ENCODE results near the gene HAUS2. TPM values are rescaled to one million over a fixed set of nuclear protein-coding genes. Genes with fewer than 3 reads are reported as not detected.

HAUS2 gene
- total and polyA plus RNA-seq, 10 of the 15 experiments (the other 5 are each of a cell fraction or from before 2014, with no cell fraction given), result 28.7 to 59.3 (median 40.6) TPM

DNA sequence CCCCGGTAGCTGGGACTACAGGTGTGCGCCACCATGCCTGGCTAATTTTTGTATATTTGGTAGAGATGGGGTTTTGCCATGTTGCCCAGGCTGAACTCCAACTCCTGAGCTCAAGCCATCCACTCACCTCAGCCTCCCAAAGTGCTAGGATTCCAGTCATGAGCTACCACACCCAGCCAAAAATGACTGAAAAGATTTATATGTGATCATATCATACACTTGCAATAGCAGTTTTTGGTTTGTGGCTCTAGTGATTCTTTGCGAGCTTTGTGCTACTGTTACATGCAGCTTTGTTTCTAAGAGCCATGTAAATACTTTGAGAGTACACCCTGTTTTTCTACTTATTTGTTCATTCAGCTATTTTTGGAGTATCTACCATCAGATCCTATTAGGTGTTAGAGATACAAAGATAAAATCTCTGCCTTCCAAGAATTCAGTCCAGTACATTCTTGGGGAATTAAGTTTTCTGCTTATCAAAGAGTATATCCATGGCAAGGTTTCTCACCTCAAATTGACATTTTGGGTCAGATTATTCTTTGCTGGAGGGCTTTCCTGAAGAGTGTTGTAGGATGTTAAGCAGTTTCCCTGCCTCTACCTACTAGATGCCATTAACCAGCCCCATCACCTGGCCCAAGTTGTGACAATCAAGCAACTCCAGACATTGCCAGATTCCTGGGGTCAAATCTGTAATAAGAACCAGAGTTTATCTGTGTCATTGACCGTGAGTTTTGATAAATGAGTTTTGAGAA, 38.2 kb upstream of the HAUS2 start:
- WGBS (ENCODE audit: insufficient coverage, insufficient replicate concordance, low lambda C conversion rate, missing lambda C conversion rate), result 85% methylated on average over 4 of the region's 4 CpGs
- CTCF ChIA-PET, result interaction anchor here (0.9 to 1.2 kb wide), 3 partner anchors 9 to 19 kb away, joined by 3 to 5 read pairs (median 3); no protein-coding TSS in a partner anchor

More for the DNA sequence above, 38.2 kb upstream of the HAUS2 start:
- RAD21 ChIA-PET (ENCODE audit: unreplicated experiment), result interaction anchor here (0.9 kb wide), 1 partner anchor 97 kb away, joined by 3 read pairs; no protein-coding TSS in a partner anchor
- intact Hi-C loops (cut with micrococcal nuclease; ENCODE audit: unreplicated experiment) (no loop called here), in situ Hi-C loops (cut with MboI) (no loop called here)
- Histone ChIP-seq H3K9me3 (replicated peaks; ENCODE audit: control insufficient read depth, insufficient read depth, low read length) (no peaks in the 10 kb centered on the region), H3K27ac (ENCODE audit: control insufficient read depth, insufficient read depth) (no peak overlapping the region), H2AFZ (ENCODE audit: control insufficient read depth, low read depth, low read length) (no peak overlapping the region), H3K4me2 (ENCODE audit: control insufficient read depth, insufficient read depth) (no peak overlapping the region), H3K27me3 (replicated peaks in 1 of 2; ENCODE audit: control insufficient read depth in 2 of 2, insufficient read depth in 2 of 2, low read length in 1 of 2) (no peaks in the 10 kb centered on the region), H3K36me3 (ENCODE audit: control insufficient read depth in 2 of 2, insufficient read depth in 2 of 2, low read length in 1 of 2) (peaks cover 0 to 12% of the 10 kb centered on the region in 2 experiments; a peak in 2 of 4 replicates), H4K20me1 (ENCODE audit: control insufficient read depth, insufficient read depth) (no peaks in the 10 kb centered on the region), H3K9ac (ENCODE audit: control insufficient read depth, insufficient read depth, low read length) (no peak overlapping the region), H3K4me1 (ENCODE audit: control insufficient read depth, insufficient read depth, low read length) (peaks cover 8% of the 10 kb centered on the region; the same call in 1 of the 2 replicates), H3K79me2 (ENCODE audit: control insufficient read depth, insufficient read depth, low read length) (peaks cover 15% of the 10 kb centered on the region), H3K4me3 (no peak overlapping the region)
- POLR2A ChIA-PET, result interaction anchor here (0.5 to 1.0 kb wide), 4 partner anchors 13 to 341 kb away, joined by 3 to 5 read pairs (median 4); partner anchors contain the start of gene VPS39
- SMC1A ChIA-PET (ENCODE audit: uncharacterized antibody, unreplicated experiment), result interaction anchor here (0.8 to 1.6 kb wide), 6 partner anchors 11 to 139 kb away, joined by 3 to 4 read pairs (median 3); partner anchors contain the start of gene ZNF106
- DNase-seq (ENCODE audit: low read depth, low spot score) (no peak), FAIRE-seq (no peak), ATAC-seq (no peak)
- no TSS peak for BruUV-seq (replicated peaks)
- TF ChIP-seq SMAD5 (IDR thresholded peaks at IDR 0.05; ENCODE audit: low read depth) (no peak), EED (IDR thresholded peaks at IDR 0.05; ENCODE audit: low read depth) (no peak), CREM (IDR thresholded peaks at IDR 0.05; ENCODE audit: low read depth) (no peak), CHD4 (IDR thresholded peaks at IDR 0.05) (no peak), SMARCA5 (IDR thresholded peaks at IDR 0.05) (no peak), MAX (IDR thresholded peaks at IDR 0.05; ENCODE audit: low read depth, low read length) (no peak), ZNF592 (IDR thresholded peaks at IDR 0.05) (no peak), YY1 (IDR thresholded peaks at IDR 0.05; ENCODE audit: low read depth, low read length) (no peak)
- TF ChIP-seq, protein P1, sequence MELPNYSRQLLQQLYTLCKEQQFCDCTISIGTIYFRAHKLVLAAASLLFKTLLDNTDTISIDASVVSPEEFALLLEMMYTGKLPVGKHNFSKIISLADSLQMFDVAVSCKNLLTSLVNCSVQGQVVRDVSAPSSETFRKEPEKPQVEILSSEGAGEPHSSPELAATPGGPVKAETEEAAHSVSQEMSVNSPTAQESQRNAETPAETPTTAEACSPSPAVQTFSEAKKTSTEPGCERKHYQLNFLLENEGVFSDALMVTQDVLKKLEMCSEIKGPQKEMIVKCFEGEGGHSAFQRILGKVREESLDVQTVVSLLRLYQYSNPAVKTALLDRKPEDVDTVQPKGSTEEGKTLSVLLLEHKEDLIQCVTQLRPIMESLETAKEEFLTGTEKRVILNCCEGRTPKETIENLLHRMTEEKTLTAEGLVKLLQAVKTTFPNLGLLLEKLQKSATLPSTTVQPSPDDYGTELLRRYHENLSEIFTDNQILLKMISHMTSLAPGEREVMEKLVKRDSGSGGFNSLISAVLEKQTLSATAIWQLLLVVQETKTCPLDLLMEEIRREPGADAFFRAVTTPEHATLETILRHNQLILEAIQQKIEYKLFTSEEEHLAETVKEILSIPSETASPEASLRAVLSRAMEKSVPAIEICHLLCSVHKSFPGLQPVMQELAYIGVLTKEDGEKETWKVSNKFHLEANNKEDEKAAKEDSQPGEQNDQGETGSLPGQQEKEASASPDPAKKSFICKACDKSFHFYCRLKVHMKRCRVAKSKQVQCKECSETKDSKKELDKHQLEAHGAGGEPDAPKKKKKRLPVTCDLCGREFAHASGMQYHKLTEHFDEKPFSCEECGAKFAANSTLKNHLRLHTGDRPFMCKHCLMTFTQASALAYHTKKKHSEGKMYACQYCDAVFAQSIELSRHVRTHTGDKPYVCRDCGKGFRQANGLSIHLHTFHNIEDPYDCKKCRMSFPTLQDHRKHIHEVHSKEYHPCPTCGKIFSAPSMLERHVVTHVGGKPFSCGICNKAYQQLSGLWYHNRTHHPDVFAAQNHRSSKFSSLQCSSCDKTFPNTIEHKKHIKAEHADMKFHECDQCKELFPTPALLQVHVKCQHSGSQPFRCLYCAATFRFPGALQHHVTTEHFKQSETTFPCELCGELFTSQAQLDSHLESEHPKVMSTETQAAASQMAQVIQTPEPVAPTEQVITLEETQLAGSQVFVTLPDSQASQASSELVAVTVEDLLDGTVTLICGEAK (IDR thresholded peaks at IDR 0.05; ENCODE audit: borderline replicate concordance), result no peak
